Endothelial cell of umbilical vein (primary cell): ENCODE data around the gene ZBTB7C.

ENCODE experiments used
- EZH2 ChIP-seq: IDR thresholded peaks from 2 replicates; pipeline ENCODE4 v1.6.1; 2012; ENCODE audit warnings: borderline replicate concordance, low read depth, mild to moderate bottlenecking, moderate library complexity, low read length, inconsistent platforms; ENCODE audit not compliant: severe bottlenecking
- FOS ChIP-seq: IDR thresholded peaks from 2 replicates; pipeline ENCODE4 v1.6.1; 2011; ENCODE audit warnings: mild to moderate bottlenecking, low read length, moderate library complexity, borderline replicate concordance; ENCODE audit not compliant: insufficient read depth
- GATA2 ChIP-seq: IDR thresholded peaks from 2 replicates; pipeline ENCODE4 v1.7.0; 2011; ENCODE audit warnings: low read depth, mild to moderate bottlenecking, moderate library complexity, mixed read lengths, low read length; ENCODE audit not compliant: insufficient read length, insufficient read depth
- POLR2A ChIP-seq: IDR thresholded peaks from 2 replicates; pipeline ENCODE4 v1.6.1; 2012; ENCODE audit warnings: low read depth, mild to moderate bottlenecking, control low read depth, low read length
- POLR2AphosphoS5 ChIP-seq: IDR thresholded peaks from 2 replicates; pipeline ENCODE4 v1.6.1; 2012; ENCODE audit warnings: low read depth, mild to moderate bottlenecking, control low read depth, low read length, moderate library complexity; ENCODE audit not compliant: insufficient read depth
- TF ChIP-seq, protein P1 (sequence below), 2 donors: IDR thresholded peaks; 1 replicate in 1 of 2; 2 replicates in 1 of 2; pipeline ENCODE4 v1.5.1; 2011; ENCODE audit warnings: low read length in 2 of 2, mild to moderate bottlenecking in 2 of 2, moderate library complexity in 2 of 2, control low read depth in 1 of 2, inconsistent platforms in 1 of 2, low read depth in 1 of 2; ENCODE audit not compliant: insufficient read depth in 1 of 2; ENCODE audit errors: extremely low read depth in 1 of 2
- TF ChIP-seq, protein P2 (sequence below): IDR thresholded peaks from 2 replicates; pipeline ENCODE4 v1.6.1; 2011; ENCODE audit not compliant: insufficient read depth, insufficient read length

DNA sequence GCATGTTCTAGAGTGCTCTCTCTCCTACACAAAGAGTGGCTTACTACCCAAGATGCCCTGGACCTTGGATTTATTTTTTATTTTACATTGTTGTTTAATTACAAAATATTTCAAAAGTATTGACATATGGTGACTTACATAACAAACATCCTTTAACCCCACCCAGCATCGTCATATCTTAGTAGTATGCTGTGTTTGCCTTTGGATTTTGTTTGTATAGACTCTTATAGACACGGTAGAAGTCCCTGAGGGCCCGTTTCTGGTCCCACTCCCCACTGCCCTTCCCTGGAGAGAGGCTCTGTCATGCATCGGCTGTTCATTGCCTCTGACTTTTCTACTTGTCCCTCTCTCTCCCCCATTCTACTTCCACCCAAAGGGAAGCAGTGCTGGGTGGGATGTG is 112.0 kb downstream of the ZBTB7C start:
- TF ChIP-seq POLR2AphosphoS5, result no peak
- TF ChIP-seq, protein P1, sequence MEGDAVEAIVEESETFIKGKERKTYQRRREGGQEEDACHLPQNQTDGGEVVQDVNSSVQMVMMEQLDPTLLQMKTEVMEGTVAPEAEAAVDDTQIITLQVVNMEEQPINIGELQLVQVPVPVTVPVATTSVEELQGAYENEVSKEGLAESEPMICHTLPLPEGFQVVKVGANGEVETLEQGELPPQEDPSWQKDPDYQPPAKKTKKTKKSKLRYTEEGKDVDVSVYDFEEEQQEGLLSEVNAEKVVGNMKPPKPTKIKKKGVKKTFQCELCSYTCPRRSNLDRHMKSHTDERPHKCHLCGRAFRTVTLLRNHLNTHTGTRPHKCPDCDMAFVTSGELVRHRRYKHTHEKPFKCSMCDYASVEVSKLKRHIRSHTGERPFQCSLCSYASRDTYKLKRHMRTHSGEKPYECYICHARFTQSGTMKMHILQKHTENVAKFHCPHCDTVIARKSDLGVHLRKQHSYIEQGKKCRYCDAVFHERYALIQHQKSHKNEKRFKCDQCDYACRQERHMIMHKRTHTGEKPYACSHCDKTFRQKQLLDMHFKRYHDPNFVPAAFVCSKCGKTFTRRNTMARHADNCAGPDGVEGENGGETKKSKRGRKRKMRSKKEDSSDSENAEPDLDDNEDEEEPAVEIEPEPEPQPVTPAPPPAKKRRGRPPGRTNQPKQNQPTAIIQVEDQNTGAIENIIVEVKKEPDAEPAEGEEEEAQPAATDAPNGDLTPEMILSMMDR (IDR thresholded peaks at IDR 0.05; ENCODE audit: extremely low read depth in 1 of 2, insufficient read depth in 1 of 2, low read depth in 1 of 2, low read length in 2 of 2), result no peak
- TF ChIP-seq POLR2A, result no peak
- TF ChIP-seq FOS, result no peak
- no peak for TF ChIP-seq EZH2
- TF ChIP-seq, protein P2, sequence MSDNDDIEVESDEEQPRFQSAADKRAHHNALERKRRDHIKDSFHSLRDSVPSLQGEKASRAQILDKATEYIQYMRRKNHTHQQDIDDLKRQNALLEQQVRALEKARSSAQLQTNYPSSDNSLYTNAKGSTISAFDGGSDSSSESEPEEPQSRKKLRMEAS, result no peak
- no peak for TF ChIP-seq GATA2
